ENCODE results near the gene ZNF561.

ZNF561 gene

DNA sequence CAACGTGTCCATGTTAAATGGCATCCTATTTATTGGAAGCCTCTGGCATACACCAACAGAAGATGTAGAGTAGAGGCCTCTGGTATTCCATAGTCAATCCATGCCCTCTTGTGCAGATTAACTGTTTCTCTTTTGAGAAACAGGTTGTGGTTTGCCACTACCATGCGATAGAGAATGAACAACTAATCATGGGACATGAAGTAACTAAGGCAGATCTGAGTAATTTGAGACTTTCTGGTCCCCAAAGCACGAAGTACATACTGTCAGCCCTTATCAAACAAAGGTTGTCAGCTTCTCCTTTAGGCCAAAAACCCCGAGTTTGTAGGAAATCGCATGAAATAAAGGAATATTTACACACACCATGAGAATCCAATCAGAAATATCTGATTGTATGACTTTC, 40.3 kb downstream of the ZNF561 start:
- no peak for DNase-seq (ENCODE audit: low read depth in 2 of 2)

DNA sequence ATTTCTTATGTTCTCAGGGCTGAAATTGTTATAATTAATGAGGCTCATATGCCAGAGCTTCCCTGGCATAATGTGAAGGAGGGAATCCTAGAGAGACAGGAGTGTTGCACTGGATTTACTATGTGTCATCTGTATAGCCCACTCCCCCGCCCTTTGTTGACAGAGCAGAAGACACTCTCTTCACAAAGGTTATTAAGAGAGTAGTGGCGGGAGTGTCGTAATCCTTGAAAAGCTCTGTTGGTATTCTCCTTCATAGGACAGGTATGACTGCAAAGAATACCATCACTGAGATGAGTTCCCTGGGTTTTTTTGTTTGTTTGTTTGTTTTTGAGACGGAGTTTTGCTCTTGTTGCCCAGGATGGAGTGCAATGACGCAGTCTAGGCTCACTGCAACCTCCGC, 50.8 kb downstream of the ZNF561 start:
- no peak for DNase-seq (ENCODE audit: low read depth in 2 of 2)

DNA sequence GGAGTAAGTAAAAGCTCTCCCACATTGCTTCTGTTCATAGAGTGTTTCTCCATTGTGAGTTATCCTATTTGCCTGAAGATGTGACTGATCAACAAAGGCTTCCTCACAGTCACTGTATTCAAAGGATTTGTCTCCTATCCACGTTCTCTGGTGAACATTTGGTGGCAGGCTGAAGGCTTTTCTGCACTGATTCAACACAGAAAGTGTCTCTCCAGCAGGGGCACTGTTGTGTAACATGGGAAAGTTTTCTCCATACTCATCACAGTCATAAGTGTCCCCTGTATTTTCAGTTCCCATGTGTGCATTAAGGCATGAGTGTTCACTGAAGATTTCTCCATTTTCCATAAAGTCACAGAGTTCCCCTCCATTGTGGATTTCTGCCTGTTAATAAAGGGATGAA, 54.3 kb downstream of the ZNF561 start:
- DNase-seq (ENCODE audit: low read depth in 2 of 2), result no peak

DNA sequence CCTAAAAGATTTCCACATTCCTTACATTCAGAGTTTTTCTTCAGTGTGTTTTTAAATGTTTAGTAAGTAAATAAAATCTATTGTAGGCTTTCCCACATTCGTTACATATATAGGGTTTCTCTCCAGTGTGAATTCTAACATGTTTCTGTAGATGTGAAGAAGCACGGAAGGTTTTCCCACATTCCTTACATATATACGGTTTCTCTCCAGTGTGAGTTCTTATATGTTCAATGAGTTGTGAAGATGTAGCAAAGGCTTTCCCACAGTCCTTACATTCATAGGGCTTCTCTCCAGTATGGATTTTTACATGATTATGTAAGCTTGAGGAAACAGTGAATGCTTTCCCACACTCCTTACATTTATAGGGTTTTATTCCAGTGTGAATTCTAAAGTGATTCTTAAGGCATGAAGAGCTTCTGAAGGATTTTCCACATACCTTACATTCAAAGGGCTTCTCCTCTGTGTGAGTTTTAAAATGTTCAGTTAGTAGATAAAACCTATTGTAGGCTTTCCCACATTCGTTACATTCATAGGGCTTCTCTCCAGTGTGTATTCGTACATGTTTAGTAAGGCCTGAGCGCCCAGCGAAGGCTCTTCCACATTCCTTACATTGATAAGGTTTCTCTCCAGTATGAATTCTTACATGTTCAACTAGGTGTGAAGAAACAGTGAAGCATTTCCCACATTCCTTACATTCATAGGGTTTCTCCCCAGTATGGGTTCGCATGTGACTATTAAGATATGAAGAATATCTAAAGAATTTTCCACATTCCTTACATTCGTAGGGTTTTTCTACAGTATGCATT, 54.9 kb downstream of the ZNF561 start:
- DNase-seq (ENCODE audit: low read depth in 2 of 2), result no peak
